ENCODE data around the gene PPARA. TPM values are rescaled to one million over a fixed set of nuclear protein-coding genes. Genes with fewer than 3 reads are reported as not detected.

Gene PPARA
- total and polyA plus RNA-seq, 9 of the 15 experiments (the other 6 are each of a cell fraction or from before 2014, with no cell fraction given), result 0.64 to 5.3 (median 3.5) TPM

DNA sequence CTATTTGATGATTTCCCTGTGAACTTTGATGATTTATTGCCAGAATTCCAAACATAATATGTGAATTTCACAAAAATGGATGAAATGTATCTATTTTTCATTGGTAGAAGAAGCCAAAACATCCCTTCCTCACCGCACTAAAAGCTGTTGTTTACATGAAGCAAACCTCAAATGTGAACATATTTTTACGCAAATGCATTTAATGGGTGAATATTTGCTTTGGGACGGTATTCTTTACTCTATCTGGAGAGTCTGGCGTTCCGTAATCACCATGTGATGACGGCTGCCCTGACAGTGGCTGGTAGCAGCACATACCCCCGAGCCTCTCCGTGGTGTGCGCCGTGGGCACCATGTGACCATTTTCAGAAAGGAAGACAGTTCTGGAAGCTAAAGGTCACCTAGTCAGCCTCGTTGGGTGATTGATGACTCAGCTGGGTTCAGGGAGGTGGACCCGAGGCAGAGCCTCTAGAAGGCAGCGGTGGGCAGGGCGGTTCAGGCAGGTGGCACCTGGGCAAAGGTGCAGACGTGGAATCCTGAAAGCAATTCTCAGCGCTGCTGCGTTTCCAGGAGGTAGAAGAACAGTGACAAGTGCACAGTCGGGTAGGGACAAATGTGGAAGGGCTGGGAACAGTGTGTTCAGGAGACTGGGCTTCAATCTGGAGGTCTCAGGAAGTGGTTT, 45.3 kb downstream of the PPARA start (continued):
- TF ChIP-seq GATA2 (CRISPR knock-in tag; IDR thresholded peaks at IDR 0.05), result no peak
- no peak for TF ChIP-seq DACH1 (IDR thresholded peaks at IDR 0.05; ENCODE audit: partially characterized antibody)
- TF ChIP-seq ZNF347 (CRISPR knock-in tag; IDR thresholded peaks at IDR 0.05; ENCODE audit: low read depth), result no peak
- TF ChIP-seq TAL1 (IDR thresholded peaks at IDR 0.05), result no peak
- TF ChIP-seq, protein P1, sequence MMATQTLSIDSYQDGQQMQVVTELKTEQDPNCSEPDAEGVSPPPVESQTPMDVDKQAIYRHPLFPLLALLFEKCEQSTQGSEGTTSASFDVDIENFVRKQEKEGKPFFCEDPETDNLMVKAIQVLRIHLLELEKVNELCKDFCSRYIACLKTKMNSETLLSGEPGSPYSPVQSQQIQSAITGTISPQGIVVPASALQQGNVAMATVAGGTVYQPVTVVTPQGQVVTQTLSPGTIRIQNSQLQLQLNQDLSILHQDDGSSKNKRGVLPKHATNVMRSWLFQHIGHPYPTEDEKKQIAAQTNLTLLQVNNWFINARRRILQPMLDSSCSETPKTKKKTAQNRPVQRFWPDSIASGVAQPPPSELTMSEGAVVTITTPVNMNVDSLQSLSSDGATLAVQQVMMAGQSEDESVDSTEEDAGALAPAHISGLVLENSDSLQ (IDR thresholded peaks at IDR 0.05), result 0 out of 2 replicates have a peak, but pooled peaks have one; percentile 17
- TF ChIP-seq ELF1 (tag; IDR thresholded peaks at IDR 0.05), result no peak
- no peak for TF ChIP-seq TFAM (CRISPR knock-in tag; conservative IDR thresholded peaks at IDR 0.05)
- TF ChIP-seq, protein P2, sequence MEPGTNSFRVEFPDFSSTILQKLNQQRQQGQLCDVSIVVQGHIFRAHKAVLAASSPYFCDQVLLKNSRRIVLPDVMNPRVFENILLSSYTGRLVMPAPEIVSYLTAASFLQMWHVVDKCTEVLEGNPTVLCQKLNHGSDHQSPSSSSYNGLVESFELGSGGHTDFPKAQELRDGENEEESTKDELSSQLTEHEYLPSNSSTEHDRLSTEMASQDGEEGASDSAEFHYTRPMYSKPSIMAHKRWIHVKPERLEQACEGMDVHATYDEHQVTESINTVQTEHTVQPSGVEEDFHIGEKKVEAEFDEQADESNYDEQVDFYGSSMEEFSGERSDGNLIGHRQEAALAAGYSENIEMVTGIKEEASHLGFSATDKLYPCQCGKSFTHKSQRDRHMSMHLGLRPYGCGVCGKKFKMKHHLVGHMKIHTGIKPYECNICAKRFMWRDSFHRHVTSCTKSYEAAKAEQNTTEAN (CRISPR knock-in tag; IDR thresholded peaks at IDR 0.05), result no peak
- TF ChIP-seq ZNF583 (CRISPR knock-in tag; IDR thresholded peaks at IDR 0.05), result no peak
- TF ChIP-seq, protein P3, sequence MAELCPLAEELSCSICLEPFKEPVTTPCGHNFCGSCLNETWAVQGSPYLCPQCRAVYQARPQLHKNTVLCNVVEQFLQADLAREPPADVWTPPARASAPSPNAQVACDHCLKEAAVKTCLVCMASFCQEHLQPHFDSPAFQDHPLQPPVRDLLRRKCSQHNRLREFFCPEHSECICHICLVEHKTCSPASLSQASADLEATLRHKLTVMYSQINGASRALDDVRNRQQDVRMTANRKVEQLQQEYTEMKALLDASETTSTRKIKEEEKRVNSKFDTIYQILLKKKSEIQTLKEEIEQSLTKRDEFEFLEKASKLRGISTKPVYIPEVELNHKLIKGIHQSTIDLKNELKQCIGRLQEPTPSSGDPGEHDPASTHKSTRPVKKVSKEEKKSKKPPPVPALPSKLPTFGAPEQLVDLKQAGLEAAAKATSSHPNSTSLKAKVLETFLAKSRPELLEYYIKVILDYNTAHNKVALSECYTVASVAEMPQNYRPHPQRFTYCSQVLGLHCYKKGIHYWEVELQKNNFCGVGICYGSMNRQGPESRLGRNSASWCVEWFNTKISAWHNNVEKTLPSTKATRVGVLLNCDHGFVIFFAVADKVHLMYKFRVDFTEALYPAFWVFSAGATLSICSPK (IDR thresholded peaks at IDR 0.05; ENCODE audit: borderline replicate concordance), result no peak
- TF ChIP-seq, protein P4, sequence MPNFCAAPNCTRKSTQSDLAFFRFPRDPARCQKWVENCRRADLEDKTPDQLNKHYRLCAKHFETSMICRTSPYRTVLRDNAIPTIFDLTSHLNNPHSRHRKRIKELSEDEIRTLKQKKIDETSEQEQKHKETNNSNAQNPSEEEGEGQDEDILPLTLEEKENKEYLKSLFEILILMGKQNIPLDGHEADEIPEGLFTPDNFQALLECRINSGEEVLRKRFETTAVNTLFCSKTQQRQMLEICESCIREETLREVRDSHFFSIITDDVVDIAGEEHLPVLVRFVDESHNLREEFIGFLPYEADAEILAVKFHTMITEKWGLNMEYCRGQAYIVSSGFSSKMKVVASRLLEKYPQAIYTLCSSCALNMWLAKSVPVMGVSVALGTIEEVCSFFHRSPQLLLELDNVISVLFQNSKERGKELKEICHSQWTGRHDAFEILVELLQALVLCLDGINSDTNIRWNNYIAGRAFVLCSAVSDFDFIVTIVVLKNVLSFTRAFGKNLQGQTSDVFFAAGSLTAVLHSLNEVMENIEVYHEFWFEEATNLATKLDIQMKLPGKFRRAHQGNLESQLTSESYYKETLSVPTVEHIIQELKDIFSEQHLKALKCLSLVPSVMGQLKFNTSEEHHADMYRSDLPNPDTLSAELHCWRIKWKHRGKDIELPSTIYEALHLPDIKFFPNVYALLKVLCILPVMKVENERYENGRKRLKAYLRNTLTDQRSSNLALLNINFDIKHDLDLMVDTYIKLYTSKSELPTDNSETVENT (CRISPR knock-in tag; IDR thresholded peaks at IDR 0.05), result no peak
- no peak for TF ChIP-seq SIRT6 (IDR thresholded peaks at IDR 0.05; ENCODE audit: low read depth, low read length)
- TF ChIP-seq, protein P5, sequence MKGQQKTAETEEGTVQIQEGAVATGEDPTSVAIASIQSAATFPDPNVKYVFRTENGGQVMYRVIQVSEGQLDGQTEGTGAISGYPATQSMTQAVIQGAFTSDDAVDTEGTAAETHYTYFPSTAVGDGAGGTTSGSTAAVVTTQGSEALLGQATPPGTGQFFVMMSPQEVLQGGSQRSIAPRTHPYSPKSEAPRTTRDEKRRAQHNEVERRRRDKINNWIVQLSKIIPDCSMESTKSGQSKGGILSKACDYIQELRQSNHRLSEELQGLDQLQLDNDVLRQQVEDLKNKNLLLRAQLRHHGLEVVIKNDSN (CRISPR knock-in tag; IDR thresholded peaks at IDR 0.05), result 0 out of 2 replicates have a peak, but pooled peaks have one; percentile 16
- TF ChIP-seq, protein P6, sequence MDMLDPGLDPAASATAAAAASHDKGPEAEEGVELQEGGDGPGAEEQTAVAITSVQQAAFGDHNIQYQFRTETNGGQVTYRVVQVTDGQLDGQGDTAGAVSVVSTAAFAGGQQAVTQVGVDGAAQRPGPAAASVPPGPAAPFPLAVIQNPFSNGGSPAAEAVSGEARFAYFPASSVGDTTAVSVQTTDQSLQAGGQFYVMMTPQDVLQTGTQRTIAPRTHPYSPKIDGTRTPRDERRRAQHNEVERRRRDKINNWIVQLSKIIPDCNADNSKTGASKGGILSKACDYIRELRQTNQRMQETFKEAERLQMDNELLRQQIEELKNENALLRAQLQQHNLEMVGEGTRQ (CRISPR knock-in tag; IDR thresholded peaks at IDR 0.05), result 0 out of 2 replicates have a peak, but pooled peaks have one; percentile 6
- no peak for TF ChIP-seq RBM17 (IDR thresholded peaks at IDR 0.05; ENCODE audit: borderline replicate concordance, low read depth, low read length)

Data from K562 (cell line).